H9 (cell line): ENCODE data around the gene BRMS1. TPM values are rescaled to one million over a fixed set of nuclear protein-coding genes. Genes with fewer than 3 reads are reported as not detected.
A peak's percentile ranks its signal among the peaks of the same experiment; 100 is the strongest.

Source experiments
- DNase-seq: peaks from one replicate; pipeline ENCODE4 v3.0.0-alpha.2; 2017
- H2AFZ ChIP-seq: one replicate; pipeline ENCODE4 v1.6.1; 2013; ENCODE audit warnings: mild to moderate bottlenecking, low read length, control low read depth, moderate library complexity
- H2AK5ac ChIP-seq: 2 replicates; pipeline ENCODE4 v1.6.1; 2013; ENCODE audit warnings: low read length, control low read depth, mixed read lengths; ENCODE audit not compliant: insufficient read length
- H2BK120ac ChIP-seq: one replicate; pipeline ENCODE4 v1.6.1; 2013; ENCODE audit warnings: low read depth, mild to moderate bottlenecking, low read length, control low read depth, inconsistent platforms; ENCODE audit not compliant: poor library complexity, severe bottlenecking
- H2BK12ac ChIP-seq: 2 replicates; pipeline ENCODE4 v1.6.1; 2013; ENCODE audit warnings: low read length, control low read depth, mixed read lengths, low read depth; ENCODE audit not compliant: insufficient read length
- H2BK15ac ChIP-seq: 2 replicates; pipeline ENCODE4 v1.6.1; 2013; ENCODE audit warnings: low read depth, low read length, control low read depth
- H2BK20ac ChIP-seq: one replicate; pipeline ENCODE4 v1.6.1; 2013; ENCODE audit warnings: low read depth, mild to moderate bottlenecking, low read length, control low read depth, inconsistent platforms; ENCODE audit not compliant: poor library complexity, severe bottlenecking
- H2BK5ac ChIP-seq: 2 replicates; pipeline ENCODE4 v1.6.1; 2013; ENCODE audit warnings: low read length, control low read depth, mixed read lengths; ENCODE audit not compliant: insufficient read length
- H3K14ac ChIP-seq: 2 replicates; pipeline ENCODE4 v1.6.1; 2013; ENCODE audit warnings: low read length, control low read depth; ENCODE audit not compliant: insufficient read depth
- H3K18ac ChIP-seq: 2 replicates; pipeline ENCODE4 v1.6.1; 2013; ENCODE audit warnings: low read depth, mild to moderate bottlenecking, mixed read lengths, low read length, control low read depth; ENCODE audit not compliant: insufficient read length
- H3K23ac ChIP-seq: 2 replicates; pipeline ENCODE4 v1.6.1; 2013; ENCODE audit warnings: low read length, control low read depth, mixed read lengths, low read depth; ENCODE audit not compliant: insufficient read length
- H3K23me2 ChIP-seq: 2 replicates; pipeline ENCODE4 v1.6.1; 2013; ENCODE audit warnings: low read depth, mild to moderate bottlenecking, mixed read lengths, low read length, control low read depth; ENCODE audit not compliant: insufficient read length, poor library complexity, severe bottlenecking
- H3K27ac ChIP-seq: 2 replicates; pipeline ENCODE4 v1.5.1; 2013; ENCODE audit warnings: low read length, control low read depth, mixed read lengths, low read depth; ENCODE audit not compliant: insufficient read length
- H3K27me3 ChIP-seq: 2 replicates; pipeline ENCODE4 v1.6.1; 2013; ENCODE audit warnings: low read length, control low read depth, inconsistent platforms; ENCODE audit not compliant: insufficient read depth
- H3K4ac ChIP-seq: 2 replicates; pipeline ENCODE4 v1.6.1; 2013; ENCODE audit warnings: low read depth, mild to moderate bottlenecking, control low read depth, inconsistent platforms, low read length, moderate library complexity
- H3K4me1 ChIP-seq: 2 replicates; pipeline ENCODE4 v1.6.1; 2013; ENCODE audit warnings: low read length, control low read depth, inconsistent platforms; ENCODE audit not compliant: insufficient read depth
- H3K4me2 ChIP-seq: 2 replicates; pipeline ENCODE4 v1.6.1; 2013; ENCODE audit warnings: low read length, control low read depth, mixed read lengths; ENCODE audit not compliant: insufficient read length, insufficient read depth
- H3K56ac ChIP-seq: 2 replicates; pipeline ENCODE4 v1.6.1; 2013; ENCODE audit warnings: low read depth, mild to moderate bottlenecking, mixed read lengths, low read length, control low read depth; ENCODE audit not compliant: insufficient read length
- H3K79me1 ChIP-seq: 2 replicates; pipeline ENCODE4 v1.6.1; 2013; ENCODE audit warnings: low read depth, mild to moderate bottlenecking, moderate library complexity, low read length, control low read depth, inconsistent platforms; ENCODE audit not compliant: insufficient read depth, poor library complexity, severe bottlenecking
- H3K79me2 ChIP-seq: 2 replicates; pipeline ENCODE4 v1.6.1; 2013; ENCODE audit warnings: low read length, control low read depth, inconsistent platforms; ENCODE audit not compliant: insufficient read depth
- H3K9ac ChIP-seq: 2 replicates; pipeline ENCODE4 v1.6.1; 2013; ENCODE audit warnings: low read length, control low read depth, mixed read lengths; ENCODE audit not compliant: insufficient read length; ENCODE audit errors: extremely low read depth
- H3K9me3 ChIP-seq: one replicate; pipeline ENCODE4 v1.6.1; 2013; ENCODE audit warnings: low read depth, low read length, inconsistent platforms; ENCODE audit not compliant: control insufficient read depth
- H3T11ph ChIP-seq: one replicate; pipeline ENCODE4 v1.6.1; 2013; ENCODE audit warnings: mild to moderate bottlenecking, low read length, control low read depth, inconsistent platforms
- H4K20me1 ChIP-seq: one replicate; pipeline ENCODE4 v1.6.1; 2013; ENCODE audit not compliant: control insufficient read depth, insufficient read length, insufficient read depth
- H4K5ac ChIP-seq: 2 replicates; pipeline ENCODE4 v1.6.1; 2013; ENCODE audit warnings: low read depth, mild to moderate bottlenecking, mixed read lengths, low read length, control low read depth; ENCODE audit not compliant: insufficient read length
- H4K8ac ChIP-seq: replicated peaks from 2 replicates; pipeline ENCODE4 v1.6.1; 2013; ENCODE audit warnings: low read length, control low read depth, mixed read lengths, low read depth; ENCODE audit not compliant: insufficient read length
- H4K91ac ChIP-seq: 2 replicates; pipeline ENCODE4 v1.6.1; 2013; ENCODE audit warnings: low read depth, mild to moderate bottlenecking, moderate library complexity, mixed read lengths, low read length, control low read depth; ENCODE audit not compliant: insufficient read length
- H3K27ac Mint-ChIP-seq, 3 experiments: 2 replicates in 2 of 3; 3 replicates in 1 of 3; pipeline ENCODE4 v1.8.0; 2020 to 2021; ENCODE audit warnings: mixed read lengths in 3 of 3, mild to moderate bottlenecking in 1 of 3, moderate library complexity in 1 of 3
- H3K27me3 Mint-ChIP-seq: 2 replicates; pipeline ENCODE4 v1.8.0; 2021; ENCODE audit warnings: low read depth, mild to moderate bottlenecking, moderate library complexity, mixed read lengths
- H3K36me3 Mint-ChIP-seq, 3 experiments: 2 replicates in 2 of 3; 3 replicates in 1 of 3; pipeline ENCODE4 v1.8.0; 2020 to 2021; ENCODE audit warnings: low read depth in 3 of 3, mixed read lengths in 3 of 3; ENCODE audit not compliant: insufficient read depth in 1 of 3
- H3K4me1 Mint-ChIP-seq, 2 experiments: 2 replicates each; pipeline ENCODE4 v1.8.0; 2020; ENCODE audit warnings: mixed read lengths in 2 of 2
- H3K4me3 Mint-ChIP-seq, 2 experiments: 2 replicates in 1 of 2; 3 replicates in 1 of 2; pipeline ENCODE4 v1.8.0; 2020 to 2021; ENCODE audit warnings: mild to moderate bottlenecking in 2 of 2, mixed read lengths in 2 of 2, moderate library complexity in 1 of 2
- H3K9me3 Mint-ChIP-seq, 2 experiments: 2 replicates in 1 of 2; 3 replicates in 1 of 2; pipeline ENCODE4 v1.8.0; 2020; ENCODE audit warnings: mild to moderate bottlenecking in 2 of 2, mixed read lengths in 2 of 2, moderate library complexity in 1 of 2
- CTCF ChIP-seq: fragments of 200-600 bp; sonication (generic); conservative IDR thresholded peaks from 3 replicates; pipeline ENCODE4 v1.8.0; 2021; ENCODE audit warnings: antibody characterized with exemption, mild to moderate bottlenecking
- WGBS: extraction: QIAGEN DNeasy Blood & Tissue Kit; methylation state at CpG from one replicate; pipeline ENCODE4 v1.1.7; 2013; ENCODE audit warnings: missing lambda C conversion rate, low lambda C conversion rate, mixed read lengths; ENCODE audit not compliant: insufficient read length; ENCODE audit errors: extremely low coverage; 5-methylcytosine and 5-hydroxymethylcytosine counted together
- total RNA-seq: library from RNA; stranded (reverse); gene quantifications from 2 replicates; pipeline ENCODE4 v1.2.1, GENCODE V29; 2021

Gene BRMS1
- total RNA-seq, 1 experiment from 2014 or later, result 50.1 TPM

DNA sequence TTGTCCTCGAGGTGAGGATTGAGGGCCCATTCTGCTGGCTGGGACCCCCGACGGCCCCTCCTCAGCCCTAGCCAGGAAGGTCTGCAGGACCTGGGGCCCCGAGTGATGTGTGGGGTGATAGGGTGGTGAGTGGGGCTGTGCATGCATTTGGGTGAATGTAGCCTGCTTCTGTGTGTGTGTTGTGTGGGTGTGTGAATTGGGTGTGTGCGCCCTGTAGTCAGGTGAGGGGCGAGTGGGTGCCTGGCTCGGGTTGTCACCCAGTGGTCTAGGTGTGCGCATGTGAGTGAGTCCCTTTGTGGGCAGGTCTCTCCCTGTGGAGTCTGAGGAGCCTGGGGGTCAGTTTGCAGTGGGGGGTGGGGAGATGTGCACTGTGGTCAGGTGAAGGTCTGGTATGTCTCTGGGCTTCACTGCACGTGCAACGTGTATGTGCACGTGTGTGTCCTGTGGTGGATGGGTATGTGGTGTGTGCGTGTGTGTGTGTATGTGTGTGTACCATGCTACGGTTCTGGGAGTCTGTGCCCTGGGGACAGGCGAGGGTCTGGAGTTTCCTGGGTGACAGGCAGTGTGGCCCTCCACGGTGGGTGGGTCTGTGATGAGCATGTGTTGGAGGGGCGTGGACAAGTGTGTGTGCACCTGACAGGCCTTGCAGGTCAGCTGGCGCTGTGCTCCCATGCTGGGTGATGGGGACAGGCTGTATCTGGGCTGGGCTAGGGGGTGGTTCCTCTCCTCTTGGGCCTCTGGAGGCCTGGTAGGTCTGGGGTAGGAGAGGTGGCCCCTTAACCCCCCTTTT, 52.2 kb downstream of the BRMS1 start:
- Mint-ChIP-seq H3K27ac (no peak overlapping the region), H3K9me3 (no peaks in the 10 kb centered on the region), H3K4me3 (peak overlapping the region; percentile 52 to 80), H3K36me3 (peaks cover 0 to 2% (median 0%) of the 10 kb centered on the region in 3 experiments; a peak in 2 of 7 replicates), H3K4me1 (peaks cover 22 to 33% of the 10 kb centered on the region in 2 experiments), H3K27me3 (peaks cover 42% of the 10 kb centered on the region)
- no peak for DNase-seq
- no peak overlapping the region for H2BK120ac ChIP-seq
- H3K56ac ChIP-seq, result no peak overlapping the region
- no peaks in the 10 kb centered on the region for H3K9me3 ChIP-seq
- peak overlapping the region; percentile 12; the same call in 1 of the 2 replicates for H3K14ac ChIP-seq
- no peak overlapping the region for H3K18ac ChIP-seq
- H3K4ac ChIP-seq, result no peak overlapping the region
- H2AK5ac ChIP-seq, result no peak overlapping the region
- H3K9ac ChIP-seq, result no peak overlapping the region
- H3K27ac ChIP-seq, result no peak overlapping the region
- no peak overlapping the region for H2BK20ac ChIP-seq
- H2BK5ac ChIP-seq, result no peak overlapping the region
- no peak overlapping the region for H4K5ac ChIP-seq
- H2BK15ac ChIP-seq, result no peak overlapping the region
- H4K8ac ChIP-seq, result no peak overlapping the region
- peaks cover 1% of the 10 kb centered on the region; the same call in 1 of the 2 replicates for H3K79me2 ChIP-seq
- H3K23me2 ChIP-seq, result peaks cover 13% of the 10 kb centered on the region
- peaks cover 8% of the 10 kb centered on the region; the same call in 1 of the 2 replicates for H3K27me3 ChIP-seq
- no peak overlapping the region for H2AFZ ChIP-seq
- peaks cover 6% of the 10 kb centered on the region for H3K4me1 ChIP-seq
- no peak for TF ChIP-seq CTCF
- H2BK12ac ChIP-seq, result no peak overlapping the region
- peak overlapping the region; percentile 3 for H3K4me2 ChIP-seq
- H3K79me1 ChIP-seq, result no peaks in the 10 kb centered on the region
- H3K23ac ChIP-seq, result no peak overlapping the region
- no peaks in the 10 kb centered on the region for H4K20me1 ChIP-seq
- H3T11ph ChIP-seq, result no peak overlapping the region
- H4K91ac ChIP-seq, result no peak overlapping the region
- no CpG with 5 or more reads among the region's 17 CpGs for WGBS
